Loucy (cell line): ENCODE results near the gene ZSCAN30.

Source experiments
- H2AFZ ChIP-seq: fragments of 200-600 bp; sonication (generic); 2 replicates; pipeline ENCODE4 v1.6.0; 2016; ENCODE audit warnings: antibody characterized with exemption, mild to moderate bottlenecking, low read length, moderate library complexity
- H3F3A ChIP-seq: fragments of 200-600 bp; 2 replicates; pipeline ENCODE4 v1.6.0; 2016; ENCODE audit warnings: antibody characterized with exemption, low read depth, mild to moderate bottlenecking
- H3K27me3 ChIP-seq: fragments of 200-600 bp; sonication (generic); 2 replicates; pipeline ENCODE4 v1.6.1; 2014; ENCODE audit warnings: low read length, mild to moderate bottlenecking; ENCODE audit not compliant: insufficient read depth, poor library complexity, severe bottlenecking
- H3K36me3 ChIP-seq: fragments of 200-600 bp; sonication (generic); 2 replicates; pipeline ENCODE4 v1.6.1; 2016; ENCODE audit warnings: low read length; ENCODE audit not compliant: insufficient read depth
- H3K4me1 ChIP-seq: fragments of 200-600 bp; sonication (generic); 2 replicates; pipeline ENCODE4 v1.5.1; 2014; ENCODE audit warnings: low read length, mild to moderate bottlenecking; ENCODE audit not compliant: insufficient read depth, poor library complexity, severe bottlenecking
- H3K4me2 ChIP-seq: fragments of 200-600 bp; sonication (generic); 2 replicates; pipeline ENCODE4 v1.6.0; 2014; ENCODE audit warnings: antibody characterized with exemption, low read length, low read depth, mild to moderate bottlenecking; ENCODE audit not compliant: poor library complexity, severe bottlenecking
- H3K4me3 ChIP-seq: fragments of 200-600 bp; sonication (generic); 2 replicates; pipeline ENCODE4 v1.5.1; 2014; ENCODE audit warnings: low read length, mild to moderate bottlenecking, mixed read lengths; ENCODE audit not compliant: poor library complexity, severe bottlenecking
- H3K79me2 ChIP-seq: fragments of 200-600 bp; sonication (generic); 2 replicates; pipeline ENCODE4 v1.6.1; 2014; ENCODE audit warnings: low read length; ENCODE audit not compliant: insufficient read depth
- H3K9ac ChIP-seq: fragments of 200-600 bp; sonication (generic); 2 replicates; pipeline ENCODE4 v1.6.0; 2014; ENCODE audit warnings: mild to moderate bottlenecking, low read depth, low read length, moderate library complexity; ENCODE audit not compliant: poor library complexity, severe bottlenecking
- H3K9me2 ChIP-seq: fragments of 200-600 bp; sonication (generic); replicated peaks from 2 replicates; pipeline ENCODE4 v1.6.1; 2016; ENCODE audit warnings: low read depth, low read length, mixed read lengths
- H3K9me3 ChIP-seq: fragments of 200-600 bp; sonication (generic); 2 replicates; pipeline ENCODE4 v1.6.1; 2014; ENCODE audit warnings: mild to moderate bottlenecking, antibody characterized with exemption, low read length, low read depth; ENCODE audit not compliant: insufficient read depth
- H4K20me1 ChIP-seq: fragments of 200-600 bp; sonication (generic); 2 replicates; pipeline ENCODE4 v1.6.0; 2014; ENCODE audit warnings: antibody characterized with exemption, low read length, mild to moderate bottlenecking; ENCODE audit not compliant: insufficient read depth, poor library complexity, severe bottlenecking
- CTCF ChIP-seq: fragments of 200-600 bp; sonication (generic); conservative IDR thresholded peaks from 2 replicates; pipeline ENCODE4 v1.5.1; 2014; ENCODE audit warnings: mild to moderate bottlenecking, antibody characterized with exemption, low read length
- EZH2phosphoT487 ChIP-seq: fragments of 200-600 bp; IDR thresholded peaks from 2 replicates; pipeline ENCODE4 v1.6.1; 2018; ENCODE audit warnings: antibody characterized with exemption, mild to moderate bottlenecking, moderate library complexity, borderline replicate concordance

The ZSCAN30 gene

GRCh38 chr18:35289727-35290093 lies 319 bp downstream of the ZSCAN30 start:
- H3K4me2 ChIP-seq: peak overlapping the region; percentile 92
- no peaks in the 10 kb centered on the region; the same call in 1 of the 2 replicates for H3F3A ChIP-seq
- no peaks in the 10 kb centered on the region; the same call in 1 of the 2 replicates for H3K9me3 ChIP-seq
- peak overlapping the region; percentile 88 for H3K9ac ChIP-seq
- H4K20me1 ChIP-seq: no peaks in the 10 kb centered on the region
- H2AFZ ChIP-seq: peak overlapping the region; percentile 96
- peaks cover 41% of the 10 kb centered on the region for H3K4me1 ChIP-seq
- H3K9me2 ChIP-seq: no peaks in the 10 kb centered on the region
- peak overlapping the region; percentile 97 for H3K4me3 ChIP-seq
- no peak for TF ChIP-seq CTCF
- no peak for TF ChIP-seq EZH2phosphoT487
- H3K27me3 ChIP-seq: no peaks in the 10 kb centered on the region
- no peaks in the 10 kb centered on the region for H3K36me3 ChIP-seq
- H3K79me2 ChIP-seq: peaks cover 54% of the 10 kb centered on the region

- no peak for TF ChIP-seq EZH2phosphoT487
- no peak for TF ChIP-seq CTCF
- Histone ChIP-seq H3K4me2 (peak overlapping the region; percentile 92), H3K9me3 (peaks cover 1% of the 10 kb centered on the region; the same call in 1 of the 2 replicates), H3K36me3 (no peaks in the 10 kb centered on the region), H3K4me3 (peak overlapping the region; percentile 97), H3K27me3 (no peaks in the 10 kb centered on the region), H3K9me2 (no peaks in the 10 kb centered on the region), H3F3A (no peaks in the 10 kb centered on the region; the same call in 1 of the 2 replicates), H3K9ac (peak overlapping the region; percentile 88), H3K79me2 (peaks cover 54% of the 10 kb centered on the region), H2AFZ (peak overlapping the region; percentile 96), H4K20me1 (no peaks in the 10 kb centered on the region), H3K4me1 (peaks cover 38% of the 10 kb centered on the region)
Measured at GRCh38 chr18:35289293-35289692, 736 bp downstream of the ZSCAN30 start.

- Histone ChIP-seq H3K27me3 (no peaks in the 10 kb centered on the region), H4K20me1 (no peaks in the 10 kb centered on the region), H3K79me2 (peaks cover 20% of the 10 kb centered on the region), H3K4me2 (no peak overlapping the region), H3K4me3 (no peak overlapping the region), H3K9me3 (peaks cover 11% of the 10 kb centered on the region; the same call in 1 of the 2 replicates), H3F3A (no peaks in the 10 kb centered on the region; the same call in 1 of the 2 replicates), H2AFZ (no peak overlapping the region), H3K4me1 (peaks cover 21% of the 10 kb centered on the region), H3K36me3 (peaks cover 4% of the 10 kb centered on the region; the same call in 1 of the 2 replicates), H3K9ac (no peak overlapping the region), H3K9me2 (no peaks in the 10 kb centered on the region)
- TF ChIP-seq CTCF (no peak), EZH2phosphoT487 (no peak)
Measured at GRCh38 chr18:35284841-35285240, 5.2 kb downstream of the ZSCAN30 start.
